ENCODE data around the gene PIK3C3.
"Not testable (repeated sequence)": the region's sequence is repeated elsewhere in the genome, so short reads cannot be mapped to it uniquely, and the experiment has no call there.

Gene PIK3C3

DNA sequence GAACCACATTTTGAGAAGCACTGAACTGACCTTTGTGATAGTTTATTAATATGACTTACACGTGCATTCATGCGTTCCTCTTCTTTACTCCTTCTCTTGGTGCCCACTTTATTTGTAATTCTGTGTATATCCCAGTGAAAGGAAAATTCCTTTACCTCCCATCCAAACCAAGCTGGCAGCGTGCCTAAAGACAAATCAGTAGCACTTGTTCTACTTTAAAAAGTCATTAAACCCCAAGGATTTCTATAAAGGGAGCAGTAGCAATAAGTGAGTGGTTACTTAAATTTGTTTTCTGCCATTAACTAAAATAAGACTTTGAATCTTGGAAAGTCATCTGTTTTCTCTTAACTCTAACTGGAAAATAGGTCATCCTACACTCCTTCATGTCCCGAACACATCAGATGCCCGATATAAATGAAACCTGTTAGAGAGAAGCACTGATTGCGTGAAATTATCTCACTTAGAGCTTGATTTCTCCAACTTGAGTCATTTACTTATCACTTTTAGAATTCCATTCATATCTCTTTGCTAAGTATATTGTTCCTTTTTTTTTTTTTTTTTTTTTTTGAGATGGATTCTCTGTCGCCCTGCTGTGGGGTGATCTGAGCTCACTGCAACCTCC, 10.7 kb downstream of the PIK3C3 start:
- DNase-seq (ENCODE audit: low read depth) = no peak

DNA sequence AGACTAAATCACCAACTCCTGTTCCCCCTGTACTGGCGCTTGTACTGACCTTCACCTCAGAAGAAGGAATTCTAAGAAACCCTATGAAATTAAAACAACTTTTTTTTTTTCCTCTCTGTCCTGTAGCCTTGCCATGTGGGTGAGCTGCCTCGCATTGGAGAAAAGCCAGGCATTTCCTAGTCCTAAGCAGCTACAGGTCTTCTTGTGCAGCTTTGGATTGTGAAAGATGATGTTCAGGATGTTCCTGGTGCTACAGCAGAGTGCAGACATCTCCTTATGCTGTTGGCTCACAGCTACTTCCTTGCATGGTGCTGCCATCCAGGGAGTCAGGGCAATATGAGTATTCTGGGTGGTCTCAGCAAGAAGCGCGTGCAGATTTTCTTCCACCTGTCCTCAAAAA, 11.9 kb downstream of the PIK3C3 start:
- no peak for DNase-seq (ENCODE audit: low read depth)

DNA sequence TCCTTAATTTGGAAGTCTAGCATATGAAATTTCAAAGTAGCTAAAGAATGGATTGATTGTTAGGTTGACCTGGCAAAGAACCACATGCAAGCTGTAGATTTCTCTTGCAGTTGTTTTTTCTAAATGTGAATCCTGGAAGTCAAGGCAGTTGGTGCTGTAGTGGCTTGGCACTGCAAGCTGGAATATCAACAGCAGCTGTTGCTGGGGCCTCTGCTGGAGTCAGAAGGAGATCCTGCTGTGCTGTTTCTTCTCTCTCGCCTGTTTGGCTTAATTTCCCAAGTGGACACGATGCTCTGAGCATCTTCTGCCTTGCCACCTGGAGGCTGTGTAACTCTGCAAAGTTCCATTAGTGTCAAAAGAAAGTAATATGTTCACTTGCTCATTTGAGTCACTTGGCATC, 12.6 kb downstream of the PIK3C3 start:
- DNase-seq (ENCODE audit: low read depth) = no peak

DNA sequence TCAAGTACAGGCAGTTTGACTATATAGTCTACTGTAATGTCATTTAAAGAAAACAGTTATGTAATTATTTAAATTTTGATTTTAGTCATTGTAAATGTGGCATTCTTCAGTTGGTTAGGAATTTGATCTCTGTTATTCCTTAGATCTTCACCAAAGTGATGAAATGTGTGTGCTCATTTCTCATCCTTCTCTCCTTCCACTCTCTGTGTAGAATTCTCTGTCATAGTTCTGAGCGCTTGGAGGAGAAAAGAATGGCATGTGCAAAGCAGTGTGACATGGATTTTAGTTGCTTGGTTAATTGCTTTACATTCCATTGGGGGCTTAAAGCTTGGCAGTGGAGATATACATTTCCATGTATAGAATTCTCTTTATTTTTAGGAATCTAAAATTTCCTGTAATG, 14.8 kb downstream of the PIK3C3 start:
- no peak for DNase-seq (ENCODE audit: low read depth)

DNA sequence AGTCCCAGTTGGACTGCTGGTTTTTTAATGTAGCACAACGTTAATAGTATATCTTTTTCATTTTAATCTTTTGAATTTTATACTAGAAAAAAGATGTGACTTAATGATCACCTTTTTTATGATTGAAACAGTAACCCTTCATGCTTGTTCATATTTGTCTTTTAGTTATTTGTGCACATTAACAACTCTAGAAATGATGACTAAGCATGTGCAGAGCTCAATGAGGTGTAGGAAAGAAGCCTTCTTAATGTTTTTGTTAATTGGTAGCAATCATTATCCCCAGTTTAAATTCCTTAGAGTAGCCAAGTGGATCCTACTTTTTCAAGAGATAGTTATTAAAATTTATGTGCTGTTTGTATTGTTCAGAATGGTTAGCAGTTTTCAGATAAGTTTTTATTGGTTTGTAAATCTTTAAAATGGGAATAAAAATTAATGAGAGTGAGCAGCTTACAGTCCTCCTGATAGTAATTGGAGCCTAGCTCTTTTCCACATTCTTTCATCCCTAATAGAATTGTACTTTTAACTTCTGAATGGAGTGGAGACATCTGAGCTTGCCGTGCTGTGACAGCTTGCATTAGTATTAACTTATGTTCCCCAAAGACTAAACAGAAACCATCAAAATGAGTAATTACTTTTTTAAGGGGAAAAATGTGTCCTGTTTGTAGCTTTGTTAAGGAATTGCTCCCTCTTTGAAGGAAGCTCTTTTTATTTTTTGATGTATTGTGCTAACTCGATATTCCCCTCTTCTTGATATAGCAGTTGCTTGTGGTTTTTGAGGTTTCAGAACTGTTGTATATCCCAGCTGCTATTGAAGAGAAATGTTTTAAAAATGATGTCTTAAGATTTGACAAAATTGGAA, 17.3 kb downstream of the PIK3C3 start:
- no peak for DNase-seq (ENCODE audit: low read depth)

DNA sequence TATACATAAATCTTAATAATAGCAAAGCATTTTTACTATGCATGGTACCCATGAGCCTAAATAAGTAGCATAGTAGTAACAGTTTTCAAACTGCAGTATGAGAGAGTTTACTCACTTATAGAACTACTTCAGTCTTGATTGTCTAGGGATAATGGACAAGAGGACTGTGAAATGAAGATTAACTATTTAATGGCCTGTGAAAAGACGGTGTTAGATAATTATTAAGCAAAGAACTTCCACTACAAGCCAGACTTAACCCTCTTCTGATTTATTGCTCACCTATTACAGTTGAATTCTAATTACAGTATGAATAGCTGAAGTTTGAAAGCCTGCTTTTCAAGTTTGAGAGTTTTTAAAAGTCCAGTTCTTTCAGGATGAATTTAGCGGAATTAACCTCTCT, 18.9 kb downstream of the PIK3C3 start:
- no peak for DNase-seq (ENCODE audit: low read depth)

DNA sequence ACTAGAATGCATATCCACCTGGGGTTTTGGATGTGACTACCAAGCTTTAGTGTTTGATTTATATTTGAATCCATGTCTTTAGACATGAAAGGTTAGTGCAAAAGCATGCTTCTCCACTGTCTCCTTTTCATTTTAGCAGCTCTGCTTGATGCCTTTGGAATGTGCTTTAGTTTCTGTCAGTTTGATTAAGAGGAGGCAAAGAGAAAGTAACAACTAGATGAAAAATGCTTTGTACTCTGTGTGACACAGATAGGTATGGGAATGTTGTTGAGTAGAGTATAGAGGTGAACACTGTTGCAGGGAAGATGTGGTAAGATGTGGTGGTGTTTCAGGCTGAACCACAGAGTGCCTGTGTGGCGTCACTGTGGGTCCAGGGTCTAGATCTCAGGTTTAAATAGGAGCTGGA, 19.8 kb downstream of the PIK3C3 start:
- DNase-seq (ENCODE audit: low read depth) = no peak

DNA sequence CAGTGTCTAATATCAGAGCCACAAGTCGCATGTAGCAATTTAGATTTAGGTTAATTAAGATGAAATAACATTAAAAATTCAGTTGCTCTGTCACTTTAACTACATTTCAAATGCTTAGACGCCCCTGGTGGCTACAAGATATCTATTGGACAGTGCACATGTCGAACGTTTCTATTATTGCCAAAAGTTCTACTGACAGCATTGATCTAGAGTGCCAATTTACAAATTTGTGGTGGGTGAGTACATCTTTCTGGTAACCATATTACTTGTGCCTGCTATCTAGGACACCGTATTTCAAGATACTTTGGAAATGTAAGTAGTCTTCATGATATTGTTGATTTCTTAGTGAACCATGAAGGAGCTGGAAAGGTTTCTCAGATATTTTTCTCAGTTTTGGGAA, 20.2 kb downstream of the PIK3C3 start:
- no peak for DNase-seq (ENCODE audit: low read depth)

DNA sequence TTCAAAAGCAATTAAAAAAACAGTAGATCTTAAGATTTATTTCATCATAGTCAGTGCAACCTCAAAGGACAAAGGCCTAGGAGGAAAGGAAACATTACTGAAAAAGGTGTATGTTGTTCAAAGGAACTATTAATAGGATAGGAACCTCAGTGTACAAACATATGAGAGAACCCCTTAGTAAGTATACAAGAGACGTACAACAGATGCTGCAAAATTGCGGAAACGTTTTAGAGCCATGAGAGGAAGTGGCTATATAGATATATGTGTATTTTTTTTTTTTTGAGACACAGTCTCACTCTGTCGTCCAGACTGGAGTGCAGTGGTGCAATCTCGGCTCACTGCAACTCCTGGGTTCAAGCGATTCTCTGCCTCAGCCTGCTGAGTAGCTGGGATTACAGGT, 22.2 kb downstream of the PIK3C3 start:
- DNase-seq (ENCODE audit: low read depth) = no peak

DNA sequence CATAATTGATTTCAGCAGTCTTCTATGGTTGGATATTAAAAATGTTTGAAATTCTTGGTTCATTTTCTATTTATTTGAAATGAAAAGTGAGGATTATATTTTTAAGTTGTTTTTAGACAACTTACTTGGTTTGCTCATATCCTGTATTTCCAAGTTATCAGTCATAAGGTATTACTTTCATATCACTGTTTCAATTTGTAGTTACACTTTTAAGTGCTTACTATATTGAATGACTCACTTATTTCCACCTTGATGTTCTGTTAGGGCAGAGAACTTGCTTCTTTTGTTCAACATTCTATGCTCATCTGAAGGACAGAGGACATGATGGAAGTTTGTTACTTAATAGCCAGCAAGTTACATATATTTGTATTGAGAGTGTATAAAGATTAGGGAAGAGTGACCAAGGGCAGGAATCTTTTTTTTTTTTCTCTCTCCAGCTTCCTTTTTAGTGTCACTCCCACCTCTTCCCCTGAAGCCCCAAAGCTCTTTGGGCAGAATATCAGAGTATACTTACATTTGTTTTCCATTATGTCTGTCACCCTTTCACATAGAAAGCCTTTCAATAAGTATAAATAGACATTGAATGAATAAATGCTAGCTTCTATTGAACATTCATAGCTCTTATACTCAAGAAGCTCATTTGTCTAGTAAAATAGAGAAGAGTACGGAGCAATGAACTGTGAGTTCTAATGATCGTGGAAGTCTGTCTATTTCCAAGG, 28.1 kb downstream of the PIK3C3 start:
- DNase-seq (ENCODE audit: low read depth) = no peak

DNA sequence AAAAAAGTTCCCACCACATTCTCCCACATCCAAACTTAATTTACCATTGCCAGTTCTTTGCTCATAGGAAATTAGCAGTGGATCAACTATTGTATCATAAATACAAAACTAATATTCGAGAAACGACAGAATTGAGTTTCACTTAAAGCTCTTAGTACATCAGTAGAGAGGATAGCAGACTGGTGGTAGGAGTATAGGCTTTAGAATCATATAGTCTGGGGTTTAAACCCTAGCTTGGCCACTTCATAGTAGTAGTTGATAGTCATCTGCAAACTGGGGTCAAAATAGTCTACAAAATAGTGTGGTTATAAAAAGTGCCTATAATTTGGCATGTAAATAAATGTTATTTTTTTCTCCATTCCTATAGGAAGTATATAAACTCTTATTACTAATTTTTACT, 30.9 kb downstream of the PIK3C3 start:
- no peak for DNase-seq (ENCODE audit: low read depth)

DNA sequence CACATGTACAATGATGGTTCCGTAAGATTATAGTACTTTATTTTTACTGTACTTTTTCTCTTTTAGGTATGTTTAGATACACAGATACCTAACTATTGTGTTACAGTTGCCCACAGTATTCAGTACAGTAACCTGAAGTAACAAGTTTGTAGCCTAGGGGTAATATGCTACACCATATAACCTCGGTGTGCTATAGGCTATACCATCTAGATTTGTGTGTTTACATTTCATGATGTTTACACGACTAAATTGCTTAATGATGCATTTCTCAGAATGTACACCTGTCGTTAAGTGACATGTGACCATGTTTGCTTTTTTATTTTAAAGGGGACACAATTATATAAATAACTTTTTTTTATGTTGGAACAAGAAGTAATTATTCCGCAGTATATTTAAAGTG, 34.5 kb downstream of the PIK3C3 start:
- no peak for DNase-seq (ENCODE audit: low read depth)

DNA sequence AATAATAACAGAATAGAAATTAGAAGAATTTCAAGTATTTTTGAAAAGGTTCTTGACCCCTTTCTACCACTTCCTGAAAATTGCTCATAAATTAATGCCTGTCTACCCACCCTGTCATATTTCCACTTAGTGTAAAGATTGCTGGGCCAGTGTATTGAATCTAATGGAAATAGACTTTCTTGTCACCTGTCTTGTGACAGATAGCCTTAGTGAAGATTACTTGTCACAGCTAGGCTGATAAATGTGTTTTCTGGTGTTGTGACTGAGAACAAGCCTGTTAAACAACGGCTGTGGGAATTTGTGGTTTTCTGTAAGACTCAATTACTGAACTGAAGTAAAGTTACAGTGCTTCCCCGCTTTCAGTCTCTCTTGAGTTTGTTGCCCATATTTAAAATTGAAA, 37.0 kb downstream of the PIK3C3 start:
- DNase-seq (ENCODE audit: low read depth) = no peak

DNA sequence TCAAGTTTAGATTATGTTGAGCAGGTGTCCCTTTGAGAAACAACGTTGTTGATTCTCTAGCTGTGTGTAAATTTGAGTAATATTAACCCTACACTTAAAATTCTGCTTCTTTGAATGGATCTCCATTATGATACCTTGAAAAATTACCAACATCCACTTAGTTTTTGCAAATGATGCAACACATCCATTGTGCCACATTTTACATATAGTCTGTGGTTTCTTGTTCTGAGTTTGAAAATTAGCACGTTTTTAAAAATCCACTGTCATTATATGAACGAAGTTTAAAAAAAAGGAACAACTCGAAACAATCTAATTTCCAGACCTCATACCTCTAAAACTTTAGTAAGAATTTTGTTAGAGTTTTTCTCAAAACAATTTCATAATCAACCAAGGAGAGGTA, 37.7 kb downstream of the PIK3C3 start:
- DNase-seq (ENCODE audit: low read depth) = no peak

DNA sequence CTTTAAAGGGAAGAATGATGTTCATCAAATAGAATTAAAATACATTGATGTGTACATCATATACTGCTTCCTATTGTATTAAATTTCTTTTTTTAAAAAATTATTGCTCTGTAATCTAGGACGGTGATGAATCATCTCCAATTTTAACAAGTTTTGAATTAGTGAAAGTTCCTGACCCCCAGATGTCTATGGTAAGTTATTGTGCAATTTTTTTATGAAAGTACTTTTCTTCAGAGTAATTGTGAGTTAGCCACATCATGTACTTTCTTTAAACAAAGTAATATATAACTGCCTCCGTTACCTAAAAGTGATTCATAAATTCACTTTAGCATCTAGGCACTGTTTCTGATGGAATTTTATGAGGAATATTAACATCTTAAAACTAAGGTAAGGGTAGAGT, 38.1 kb downstream of the PIK3C3 start:
- DNase-seq (ENCODE audit: low read depth) = no peak

DNA sequence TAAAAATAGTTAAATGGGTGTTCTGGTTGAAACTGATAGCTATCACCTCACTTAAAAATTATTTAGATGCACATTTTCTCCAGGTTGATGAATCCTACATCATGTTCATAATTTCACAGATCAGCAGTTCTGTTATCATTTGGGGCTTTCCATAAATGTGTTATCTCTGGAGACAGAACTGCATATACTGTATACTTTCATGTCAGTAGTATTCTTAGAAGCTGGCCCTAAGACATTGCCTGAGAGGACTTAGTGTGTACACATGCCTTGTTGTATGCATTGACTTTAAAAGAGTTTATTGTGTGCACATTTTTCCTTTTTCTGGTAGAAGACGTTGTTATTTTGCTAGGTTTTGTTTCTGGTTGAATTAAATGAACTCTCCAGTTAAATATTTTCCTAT, 41.0 kb downstream of the PIK3C3 start:
- DNase-seq (ENCODE audit: low read depth) = no peak

DNA sequence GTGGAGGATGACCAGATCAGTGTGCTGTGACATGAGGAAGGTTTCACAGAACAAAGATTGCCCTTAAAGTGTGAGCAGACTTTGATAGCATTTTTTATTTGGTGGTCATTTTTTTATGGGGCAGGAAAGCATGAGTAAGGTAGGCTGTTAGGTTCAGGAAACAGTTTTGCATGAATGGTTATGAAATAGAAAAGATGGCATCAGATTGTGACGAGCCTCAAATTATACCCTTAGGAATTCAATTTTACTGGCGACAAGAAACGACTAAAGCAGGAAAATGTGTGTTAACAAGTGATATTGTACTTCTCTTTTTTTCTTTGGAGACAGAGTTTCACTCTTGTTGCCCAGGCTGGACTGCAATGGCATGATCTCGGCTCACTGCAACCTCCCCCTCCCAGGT, 44.7 kb downstream of the PIK3C3 start:
- DNase-seq (ENCODE audit: low read depth) = no peak

DNA sequence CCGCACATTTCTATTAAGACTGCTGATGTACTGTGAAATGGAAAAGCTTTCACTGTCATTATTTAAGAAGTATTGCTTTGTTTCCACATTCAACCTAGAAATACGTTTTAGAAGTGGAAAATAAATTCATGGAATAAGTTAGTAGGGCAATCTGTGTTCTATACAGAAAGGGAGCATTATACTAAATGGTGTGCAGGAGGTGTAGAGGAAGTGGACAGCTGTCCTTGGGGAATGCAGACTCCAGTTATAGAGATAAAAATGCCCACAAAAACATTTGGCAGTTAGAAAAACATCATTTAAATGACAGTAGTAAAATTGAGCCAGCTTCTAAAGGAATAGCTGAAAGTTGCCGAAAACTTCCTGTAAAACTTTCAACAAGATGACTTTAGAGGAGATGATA, 46.8 kb downstream of the PIK3C3 start:
- DNase-seq (ENCODE audit: low read depth) = no peak

DNA sequence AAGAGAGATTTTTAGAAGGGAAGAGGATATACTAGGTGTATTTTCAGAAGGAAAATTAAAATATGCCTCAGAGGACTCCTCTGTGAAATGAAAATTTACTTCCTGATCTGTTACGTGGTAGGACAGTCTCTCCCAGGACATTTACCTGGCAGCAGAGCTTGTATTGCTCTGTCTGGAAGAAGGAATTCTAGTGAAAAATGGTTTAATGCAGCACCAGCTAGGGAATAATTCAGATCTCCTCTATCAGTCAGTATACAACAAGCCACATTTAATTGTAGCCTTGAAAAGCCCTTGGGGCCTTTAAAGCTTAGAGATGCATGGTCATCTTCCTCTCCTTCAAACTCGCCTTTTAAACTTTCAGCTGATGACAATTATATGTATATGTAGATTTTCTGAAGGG, 49.6 kb downstream of the PIK3C3 start:
- DNase-seq (ENCODE audit: low read depth) = no peak

DNA sequence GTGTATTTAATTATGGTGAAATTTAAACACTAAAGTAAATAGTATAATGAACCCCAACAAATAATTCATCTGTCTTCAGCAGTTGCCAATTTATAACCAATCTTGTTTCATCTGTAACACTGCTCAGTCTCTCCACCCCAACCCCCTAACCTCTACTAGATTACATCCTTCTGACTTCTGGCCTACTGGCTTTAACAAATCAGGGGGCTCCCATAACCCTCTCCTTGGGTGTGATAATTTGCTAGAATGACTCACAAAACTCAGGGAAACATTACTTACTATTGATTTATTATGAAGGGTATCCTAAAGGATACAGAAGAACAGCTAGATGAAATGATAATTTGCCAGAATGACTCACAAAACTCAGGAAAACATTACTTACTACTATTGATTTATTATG, 50.7 kb downstream of the PIK3C3 start:
- DNase-seq (ENCODE audit: low read depth) = no peak

DNA sequence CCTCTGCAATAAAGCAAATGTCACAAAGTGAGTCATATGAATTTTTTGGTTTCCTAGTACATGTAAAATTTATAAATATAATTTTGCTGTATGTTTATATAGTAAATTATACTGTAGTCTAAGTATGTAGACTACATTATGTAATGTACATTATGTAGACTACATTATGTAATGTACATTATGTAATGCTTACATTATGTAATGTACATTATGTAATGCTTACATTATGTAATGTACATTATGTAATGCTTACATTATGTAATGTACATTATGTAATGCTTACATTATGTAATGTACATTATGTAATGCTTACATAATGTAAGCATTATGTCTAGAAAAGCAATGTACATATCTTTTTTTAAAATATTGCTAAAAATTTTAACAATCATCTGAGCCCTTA, 54.4 kb downstream of the PIK3C3 start:
- DNase-seq (ENCODE audit: low read depth) = not testable (repeated sequence)

DNA sequence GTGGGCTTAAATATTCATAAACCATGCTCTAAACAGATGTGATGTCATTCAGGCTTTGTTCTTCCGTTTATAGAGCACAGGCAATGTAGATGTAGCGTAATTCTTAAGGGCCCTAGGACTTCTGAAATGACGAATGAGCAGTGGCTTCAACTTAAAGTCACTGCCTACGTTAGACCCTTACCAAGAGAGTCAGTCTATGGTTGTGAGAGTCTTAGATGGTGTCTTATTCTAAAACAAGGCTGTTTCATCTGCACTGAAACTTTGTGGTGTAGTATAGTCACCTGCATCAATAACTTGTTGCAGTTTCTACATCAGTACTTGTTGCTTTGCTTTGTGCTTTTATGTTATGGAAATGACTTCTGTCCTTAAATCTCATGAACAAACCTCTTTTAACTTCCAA, 56.0 kb downstream of the PIK3C3 start:
- no peak for DNase-seq (ENCODE audit: low read depth)

DNA sequence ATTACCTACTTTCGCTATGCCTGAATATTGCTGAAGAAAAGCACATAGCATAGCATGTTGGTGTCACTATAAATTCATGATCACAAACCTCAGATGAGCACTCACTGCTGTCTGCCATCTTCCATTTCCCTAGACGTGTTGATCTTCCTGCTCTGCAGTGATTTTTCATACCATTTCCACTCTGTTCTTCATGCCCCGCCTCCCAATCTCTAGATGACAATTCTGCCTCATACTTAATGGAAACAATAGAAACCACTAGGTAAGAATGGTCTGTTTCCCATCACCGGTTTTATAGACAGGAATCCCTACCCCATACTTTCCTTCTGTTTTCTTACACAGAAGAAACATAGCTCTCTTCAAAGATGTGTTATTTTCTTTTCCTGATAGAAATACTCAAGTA, 63.8 kb downstream of the PIK3C3 start:
- DNase-seq (ENCODE audit: low read depth) = no peak

Measured in stromal cell of bone marrow (primary cell).